Measurements from ENCODE around the gene S100A7A.

DNA sequence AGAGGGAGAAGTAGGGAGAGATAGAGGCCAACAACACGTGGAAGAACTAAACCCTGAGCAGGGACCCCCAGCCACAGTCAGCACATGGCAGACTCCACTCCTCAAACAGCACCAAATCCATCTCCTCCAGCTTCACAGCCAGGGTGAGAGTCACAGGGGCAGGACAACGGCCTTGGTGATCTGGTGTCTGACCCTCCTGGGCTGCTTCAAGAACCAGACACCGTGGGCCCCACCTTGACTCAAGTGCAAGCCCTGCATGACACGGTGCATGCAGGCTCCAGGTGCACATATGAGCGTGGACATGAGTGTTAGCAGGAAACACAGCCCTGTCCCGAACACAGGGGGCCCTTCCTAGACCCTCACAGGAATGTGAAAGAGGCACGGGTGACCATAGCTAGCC lies 22.3 kb downstream of the S100A7A start:
- TF ChIP-seq YY1 (IDR thresholded peaks at IDR 0.05; ENCODE audit: insufficient read depth, insufficient read length) (no peak), ZNF274 (IDR thresholded peaks at IDR 0.05; ENCODE audit: low read depth, low read length) (no peak)

Data from NT2/D1 (cell line).